HuH-7 (cell line): Measurements from ENCODE around the gene MNT.

Experiments
- DNase-seq: peaks from one replicate; pipeline ENCODE4 v3.0.0; 2011; ENCODE audit warnings: low spot score

MNT gene

DNA sequence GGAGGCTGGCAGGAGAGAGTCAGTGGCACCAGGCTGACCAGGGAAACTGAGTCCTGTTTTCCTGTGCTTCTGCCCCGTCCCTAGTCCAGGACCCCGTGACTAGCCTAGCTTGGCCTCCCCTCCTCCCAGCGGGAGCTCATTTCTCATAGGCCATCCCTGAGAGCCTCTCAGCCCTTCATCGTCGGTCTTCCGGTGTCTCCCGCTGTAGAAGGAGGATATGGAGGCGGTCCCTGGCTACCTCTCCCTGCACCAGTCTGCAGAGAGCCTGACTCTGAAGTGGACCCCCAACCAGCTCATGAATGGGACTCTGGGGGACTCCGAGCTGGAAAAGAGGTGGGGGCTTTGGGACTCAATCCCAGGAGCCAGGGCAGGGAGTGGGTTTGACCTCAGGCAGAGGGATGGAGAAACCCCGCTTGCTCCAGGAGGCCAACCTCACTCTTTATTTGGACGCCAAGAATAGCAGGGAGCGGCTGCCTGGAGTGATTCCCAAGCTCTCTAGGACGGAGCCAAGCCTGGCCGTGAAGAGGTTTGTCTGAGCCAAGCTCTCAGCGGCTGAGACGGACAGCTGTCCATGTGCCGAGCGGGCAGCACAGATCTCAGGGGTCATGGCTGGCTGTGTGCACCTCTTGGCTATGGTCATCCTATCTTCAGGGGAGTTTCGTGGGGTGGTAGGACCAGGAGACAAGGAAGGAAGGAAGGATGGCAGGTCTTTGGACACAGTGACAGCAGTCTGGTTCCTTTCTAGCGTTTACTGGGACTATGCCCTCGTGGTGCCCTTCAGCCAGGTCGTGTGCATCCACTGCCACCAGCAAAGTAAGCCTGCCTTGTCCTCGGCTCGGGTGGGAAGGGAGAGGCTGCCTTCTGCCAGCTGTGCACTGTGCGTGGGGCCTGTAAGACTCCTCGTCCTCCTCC is 36.8 kb downstream of the MNT start:
- DNase-seq, result no peak

DNA sequence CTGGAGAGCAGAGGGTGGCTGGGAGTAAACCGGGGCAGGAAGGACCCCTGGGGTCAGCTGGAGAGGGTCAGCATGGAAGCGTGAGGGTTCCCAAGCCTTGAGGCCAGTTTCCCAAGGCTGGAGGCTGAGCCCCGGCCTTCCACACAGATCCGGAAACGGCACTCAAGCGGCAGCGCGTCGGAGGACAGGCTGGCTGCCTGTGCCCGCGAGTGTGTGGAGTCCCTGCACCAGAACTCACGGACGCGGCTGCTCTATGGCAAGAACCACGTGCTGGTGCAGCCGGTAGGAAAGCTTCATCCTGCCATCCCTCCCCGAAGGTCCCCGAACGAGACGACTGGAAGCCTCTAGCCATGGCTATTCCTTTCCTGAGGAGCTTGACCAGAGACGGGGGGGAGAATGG is 37.5 kb downstream of the MNT start:
- no peak for DNase-seq

GRCh38 chr17:2362881-2363280 is 38.0 kb downstream of the MNT start:
- DNase-seq, result no peak

DNA sequence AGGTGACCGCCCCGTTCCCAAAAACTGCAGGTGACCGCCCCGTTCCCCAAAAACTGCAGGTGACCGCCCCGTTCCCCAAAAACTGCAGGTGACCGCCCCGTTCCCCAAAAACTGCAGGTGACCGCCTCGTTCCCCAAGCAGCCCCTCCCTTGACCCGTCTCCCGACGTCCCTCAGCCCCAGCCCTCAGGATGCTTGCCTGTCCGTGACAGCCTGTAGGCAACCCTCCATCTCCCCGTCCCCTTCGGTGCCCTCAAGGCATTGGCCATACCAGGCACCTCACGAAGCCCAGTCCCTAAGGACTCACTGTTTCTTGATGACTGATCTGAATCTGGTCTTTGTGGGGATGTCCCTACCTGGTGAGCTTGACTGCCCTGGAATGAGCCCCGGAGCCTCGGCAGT is 38.4 kb downstream of the MNT start:
- no peak for DNase-seq

- no peak for DNase-seq
Observed at GRCh38 chr17:2362016-2362415, 38.8 kb downstream of the MNT start.

- no peak for DNase-seq
Observed at GRCh38 chr17:2361010-2361760, 39.7 kb downstream of the MNT start.

GRCh38 chr17:2357931-2358434 is 42.9 kb downstream of the MNT start:
- DNase-seq, result no peak

DNA sequence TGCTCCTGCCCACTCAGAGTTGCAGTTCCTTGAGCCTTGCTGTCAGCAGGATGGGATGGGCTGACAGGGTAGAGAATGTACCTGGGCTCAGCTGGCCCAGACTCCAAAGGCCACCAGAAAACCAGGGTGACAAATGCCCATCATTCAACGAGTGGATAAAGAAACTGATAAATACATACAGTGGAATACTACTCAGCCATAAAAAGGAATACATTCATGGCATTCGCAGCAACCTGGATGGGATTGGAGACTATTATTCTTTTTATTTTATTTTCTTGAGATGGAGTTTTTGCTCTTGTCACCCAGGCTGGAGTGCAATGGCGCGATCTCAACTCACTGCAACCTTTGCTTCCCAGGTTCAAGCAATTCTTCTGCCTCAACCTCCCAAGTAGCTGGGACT is 43.6 kb downstream of the MNT start:
- DNase-seq, result no peak

DNA sequence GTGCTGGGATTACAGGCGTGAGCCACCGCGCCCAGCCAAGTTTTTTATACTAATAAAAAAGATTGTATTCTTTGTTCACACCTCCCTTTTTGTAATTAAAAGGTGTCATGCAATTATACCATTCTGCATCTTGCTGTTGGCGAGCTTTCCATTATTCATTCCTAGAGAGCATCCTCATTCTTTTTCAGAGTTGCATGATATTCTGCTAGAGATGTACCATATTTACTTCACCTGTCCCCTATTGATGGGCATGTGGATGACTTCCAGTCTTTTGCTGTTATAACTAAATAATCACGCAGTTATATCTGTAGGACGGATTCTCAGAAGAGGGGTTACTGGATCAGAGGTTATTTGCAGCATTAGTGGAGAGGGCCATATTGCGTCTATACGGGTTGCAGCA is 46.5 kb downstream of the MNT start:
- DNase-seq, result no peak

DNA sequence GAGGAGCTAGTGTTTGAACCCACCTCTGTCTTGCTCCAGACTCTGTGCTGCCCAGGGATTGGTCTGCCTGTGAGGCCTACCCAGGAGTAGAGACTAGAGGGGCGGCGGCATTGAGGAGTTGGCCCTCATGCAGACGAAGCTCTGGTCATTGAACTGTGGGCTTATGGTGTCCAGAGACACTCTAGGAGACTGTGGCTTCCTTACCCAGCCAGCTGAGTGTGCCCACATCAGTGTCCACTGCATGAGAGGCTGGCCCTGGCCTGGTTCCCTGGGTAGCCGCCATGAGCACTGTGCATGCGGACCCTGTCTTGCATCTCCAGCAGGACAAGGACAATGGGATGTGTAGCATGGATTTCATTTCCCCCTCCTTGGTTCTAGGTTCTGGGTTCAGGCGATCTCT is 49.6 kb downstream of the MNT start:
- no peak for DNase-seq

GRCh38 chr17:2347805-2348685 is 52.8 kb downstream of the MNT start:
- DNase-seq, result peak; percentile 63

- DNase-seq, result no peak
Observed at GRCh38 chr17:2346475-2346874, 54.4 kb downstream of the MNT start.

DNA sequence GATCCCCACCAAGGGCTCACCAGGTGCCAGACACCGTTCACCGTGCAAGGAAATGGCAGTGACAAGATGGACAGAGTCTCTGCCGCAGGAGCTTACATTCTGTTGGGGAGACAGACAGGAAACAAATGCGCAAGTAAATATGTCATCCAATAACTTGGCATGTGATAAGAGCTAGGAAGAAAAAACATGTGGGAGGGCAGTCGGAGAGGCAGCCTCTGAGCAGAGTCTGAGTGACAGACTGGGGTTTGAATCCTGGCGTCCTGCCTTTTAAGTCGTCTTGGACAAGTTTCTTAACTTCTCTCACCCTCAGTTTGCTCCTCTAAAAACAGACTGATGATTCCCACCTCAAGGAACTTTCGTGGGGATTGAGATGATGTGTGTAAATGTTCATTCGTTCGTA is 56.3 kb downstream of the MNT start:
- DNase-seq, result no peak

DNA sequence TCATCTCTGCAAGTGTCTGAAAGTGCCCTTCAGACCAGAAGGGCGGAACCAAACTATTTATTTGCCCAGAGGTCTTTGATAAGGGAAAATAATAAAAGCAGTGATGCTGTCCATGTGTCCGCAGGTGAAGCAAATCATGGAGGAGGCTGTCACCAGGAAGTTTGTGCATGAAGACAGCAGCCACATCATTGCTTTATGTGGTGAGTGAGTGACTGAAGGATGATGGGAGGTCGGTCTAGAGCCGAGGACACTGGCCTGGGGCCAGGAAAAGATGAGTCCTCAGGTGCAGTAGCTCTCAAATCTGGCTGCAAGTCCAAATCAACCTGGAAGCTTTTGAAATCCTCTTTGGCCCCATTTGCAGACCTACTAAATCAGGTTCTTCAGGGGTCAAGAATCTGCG is 57.4 kb downstream of the MNT start:
- DNase-seq, result no peak

DNA sequence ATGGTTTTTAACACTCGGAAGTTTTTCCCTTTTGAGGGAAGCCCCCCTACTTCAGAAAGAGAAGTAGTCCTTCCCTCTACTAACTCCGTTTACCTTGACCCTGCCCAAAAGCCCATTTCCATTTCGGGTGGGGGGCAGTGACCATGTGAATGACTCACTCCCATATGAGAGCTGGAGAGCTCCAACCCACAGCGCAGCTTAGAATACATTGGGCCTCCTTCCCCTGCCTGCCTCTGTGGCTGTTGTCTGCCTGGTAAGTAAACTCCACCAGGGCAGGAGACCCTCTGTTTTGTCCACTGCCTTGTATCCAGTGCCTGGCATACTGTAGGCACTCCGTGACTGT is 62.6 kb downstream of the MNT start:
- DNase-seq, result no peak

GRCh38 chr17:2337544-2338314 is 63.1 kb downstream of the MNT start:
- peak; percentile 65 for DNase-seq

DNA sequence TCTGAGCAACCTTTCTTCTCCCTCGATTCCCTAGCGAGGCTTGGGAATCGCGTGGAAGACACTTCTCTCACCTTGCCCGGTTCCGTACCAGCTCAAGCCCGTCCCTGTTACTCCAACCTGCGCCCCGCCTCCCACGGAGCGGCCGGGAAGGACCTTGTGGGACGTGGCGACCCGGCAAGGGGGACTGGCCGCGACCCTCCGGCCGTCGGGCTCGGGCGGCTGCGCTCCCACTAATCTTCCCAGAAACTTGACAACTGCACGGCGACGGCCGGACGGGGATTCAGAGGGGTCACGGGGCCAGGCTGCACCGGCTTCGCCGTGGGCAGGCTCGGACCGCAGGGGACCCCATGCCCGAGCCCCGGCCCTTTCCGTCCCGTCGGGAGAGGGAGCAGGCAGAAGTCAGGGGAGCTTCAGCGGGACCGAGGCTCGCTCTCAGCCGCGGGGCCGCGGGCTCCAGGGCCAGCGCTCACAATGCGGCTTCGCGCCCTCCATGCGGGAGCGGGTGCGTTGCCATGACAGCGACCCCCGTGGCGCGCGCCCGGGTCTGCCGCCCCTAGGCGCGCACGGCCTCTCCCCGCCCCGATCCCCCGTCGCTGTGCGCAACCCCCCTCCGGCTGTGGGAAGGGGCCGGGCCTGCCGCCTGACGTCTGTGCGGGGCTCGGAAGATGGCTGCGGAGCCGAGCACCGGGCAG is 63.9 kb downstream of the MNT start, which contains the start of gene SGSM2:
SGSM2 (plus strand) TSS at position 650 of the 692 bp plus-strand sequence. CDS start 188 bp downstream, outside the sequence.
- peak; percentile 74 for DNase-seq

GRCh38 chr17:2336215-2336851 is 64.5 kb downstream of the MNT start, which contains the start of gene TSR1:
TSS of gene TSR1 (minus strand) at chr17:2336457. CDS start at chr17:2336427, 30 bp downstream.
- peak; percentile 89 for DNase-seq

DNA sequence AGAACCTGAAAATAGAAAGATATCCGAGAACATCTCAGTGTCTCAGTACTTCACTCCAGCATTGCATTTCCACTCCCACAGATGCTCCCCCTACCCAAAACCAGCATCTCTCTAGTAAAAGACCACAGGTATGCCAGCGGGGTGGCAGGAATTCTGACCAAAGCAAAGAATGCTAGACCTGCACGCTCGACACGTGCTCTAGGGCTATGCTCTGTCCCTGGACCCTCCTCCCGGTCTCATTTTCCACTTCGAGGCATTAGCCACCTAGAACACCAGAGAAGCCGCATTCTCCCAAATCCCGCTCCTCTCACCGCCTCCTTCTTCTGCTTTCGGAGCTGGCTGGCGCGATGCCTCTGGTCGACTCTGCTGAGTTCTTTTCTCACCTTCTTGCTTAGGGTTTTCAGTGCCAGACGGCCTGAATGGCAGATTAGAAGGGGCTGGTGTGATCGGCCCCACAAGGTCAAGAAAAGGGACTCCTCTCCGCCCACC is 65.1 kb downstream of the MNT start:
- no peak for DNase-seq
